ENCODE measurements around the gene NRXN3.

NRXN3 gene

DNA sequence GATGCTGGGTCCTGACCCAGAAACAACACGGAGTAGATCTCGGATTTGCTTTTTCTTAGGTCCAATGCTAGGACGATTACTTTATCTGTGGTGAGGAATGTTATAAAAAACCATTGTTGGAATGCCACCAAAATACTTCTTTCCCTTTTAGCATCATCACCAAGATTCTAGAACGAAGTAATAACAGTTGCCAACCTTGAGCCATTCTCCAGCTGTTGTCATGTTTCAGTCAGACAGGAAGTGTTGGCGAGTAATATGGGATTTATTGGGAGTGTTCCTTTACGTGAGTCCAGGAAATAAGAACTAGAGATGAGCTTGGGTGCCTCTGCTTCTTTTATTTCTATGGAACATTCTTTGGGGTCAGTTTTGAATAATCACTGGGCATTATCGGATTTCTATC is 1148.2 kb downstream of the NRXN3 start:
- no peak for DNase-seq (ENCODE audit: extremely low read depth in 1 of 2, low read depth in 1 of 2)

DNA sequence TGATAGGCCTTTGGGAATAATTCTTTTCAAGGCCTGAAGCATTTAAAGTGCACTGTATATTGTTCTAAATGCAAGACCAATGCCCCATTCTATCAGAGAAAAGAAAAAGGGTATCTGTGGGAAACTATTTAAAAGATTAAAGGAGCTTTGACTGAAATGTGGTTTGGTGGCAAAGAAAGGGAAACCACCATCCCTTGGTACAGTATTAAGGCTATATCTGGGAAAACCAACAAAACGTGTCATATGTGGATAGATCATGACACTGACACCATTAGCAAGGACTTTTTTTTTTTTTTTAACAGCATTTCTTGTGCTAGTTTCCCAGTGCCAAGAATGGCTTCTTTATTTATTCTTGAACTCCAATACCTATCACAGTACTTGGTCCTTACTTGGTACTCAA is 1150.4 kb downstream of the NRXN3 start:
- no peak for DNase-seq (ENCODE audit: extremely low read depth in 1 of 2, low read depth in 1 of 2)

DNA sequence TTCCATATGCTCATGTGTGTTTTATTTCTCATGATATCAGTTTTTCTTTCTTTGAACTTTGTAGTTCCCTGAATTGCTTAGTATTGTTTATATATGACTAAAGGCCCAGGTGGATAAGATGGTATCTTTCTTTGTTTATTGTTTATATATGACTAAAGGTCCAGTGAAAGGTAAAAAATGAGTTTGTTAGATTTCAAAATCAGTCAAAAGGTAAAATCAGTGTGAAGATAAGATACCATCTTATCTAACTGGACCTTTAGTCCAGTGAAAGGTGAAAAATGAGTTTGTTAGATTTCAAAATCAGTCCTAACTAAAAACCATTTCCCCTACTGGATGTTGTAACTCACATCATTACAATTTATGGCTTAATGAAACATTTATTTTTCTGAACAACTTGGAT is 1150.9 kb downstream of the NRXN3 start:
- DNase-seq (ENCODE audit: extremely low read depth in 1 of 2, low read depth in 1 of 2), result no peak

DNA sequence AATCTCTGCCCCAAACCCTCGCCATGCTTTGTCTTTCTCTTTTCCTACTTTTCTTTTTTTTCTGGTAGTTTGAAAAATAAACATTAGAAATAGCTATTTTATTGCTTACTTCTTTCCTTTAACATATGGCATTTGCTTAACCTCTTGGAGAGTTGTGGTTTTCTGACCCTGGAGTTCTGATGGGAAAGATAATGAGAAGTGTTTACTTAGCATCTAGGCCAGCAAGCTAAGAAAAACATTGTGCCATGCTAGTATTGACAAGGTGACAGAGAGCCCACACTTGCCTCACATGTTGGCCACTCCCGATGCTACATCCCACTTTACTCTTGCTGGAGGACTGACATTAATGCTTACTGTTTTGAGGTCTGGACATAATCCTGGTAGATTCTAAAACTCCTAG is 1154.9 kb downstream of the NRXN3 start:
- no peak for DNase-seq (ENCODE audit: extremely low read depth in 1 of 2, low read depth in 1 of 2)

DNA sequence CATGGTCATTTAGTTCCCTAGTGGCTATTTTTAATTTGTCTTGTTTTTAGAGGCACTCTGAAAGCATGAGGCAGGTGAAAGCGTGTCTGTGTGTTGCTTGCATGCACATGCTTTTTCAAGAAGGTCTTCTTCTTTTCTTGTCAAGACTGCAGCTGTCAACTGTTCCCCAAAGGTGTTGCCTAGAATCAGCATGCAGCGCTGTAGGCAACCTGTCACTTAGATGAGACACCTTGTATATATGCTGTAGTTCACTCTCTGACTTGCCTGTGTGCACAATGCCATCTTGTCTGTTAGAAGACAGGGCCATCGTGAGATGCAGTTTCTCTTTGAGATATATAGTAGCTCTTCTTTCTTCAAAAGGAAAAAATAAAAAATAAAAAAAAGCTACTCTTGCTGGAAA is 1155.4 kb downstream of the NRXN3 start:
- DNase-seq (ENCODE audit: extremely low read depth in 1 of 2, low read depth in 1 of 2), result no peak

DNA sequence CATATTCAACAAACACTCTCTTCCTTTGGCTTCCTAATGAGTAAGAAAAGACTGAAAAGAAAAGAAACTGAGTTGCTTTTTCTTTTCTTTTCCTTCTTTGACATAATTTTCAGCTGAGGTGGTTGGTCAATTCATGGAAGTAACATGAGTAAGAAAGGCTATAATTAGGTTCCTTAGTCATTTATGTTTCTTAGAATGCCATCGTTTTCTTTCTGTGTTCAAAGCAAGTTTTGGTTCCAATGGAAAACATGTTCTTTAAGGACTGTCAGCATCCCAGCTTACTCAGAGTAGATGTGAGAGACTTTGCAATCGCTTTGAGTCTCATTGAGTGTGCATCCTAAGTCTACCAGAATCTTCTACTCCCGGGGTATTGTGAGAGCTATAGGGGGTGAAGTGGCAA is 1158.7 kb downstream of the NRXN3 start:
- no peak for DNase-seq (ENCODE audit: extremely low read depth in 1 of 2, low read depth in 1 of 2)

DNA sequence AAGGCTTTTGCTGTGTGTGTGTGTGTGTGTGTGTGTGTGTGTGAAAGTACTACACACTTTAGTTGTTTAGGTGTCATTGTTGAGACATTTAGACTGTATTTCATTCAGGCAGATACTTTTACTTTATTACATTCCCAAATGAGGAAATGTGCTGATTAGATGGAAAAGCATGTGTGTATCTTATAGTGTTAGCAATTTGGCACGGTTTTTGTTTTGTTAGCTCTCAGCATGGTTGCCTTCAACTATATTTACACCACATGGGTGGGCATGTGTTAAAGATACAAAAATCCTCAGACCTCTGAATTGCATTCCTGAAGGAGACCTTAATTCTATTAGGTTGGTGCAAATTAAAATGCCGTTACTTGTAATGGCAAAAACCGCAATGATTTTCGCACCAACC is 1161.7 kb downstream of the NRXN3 start:
- DNase-seq (ENCODE audit: extremely low read depth in 1 of 2, low read depth in 1 of 2), result no peak

DNA sequence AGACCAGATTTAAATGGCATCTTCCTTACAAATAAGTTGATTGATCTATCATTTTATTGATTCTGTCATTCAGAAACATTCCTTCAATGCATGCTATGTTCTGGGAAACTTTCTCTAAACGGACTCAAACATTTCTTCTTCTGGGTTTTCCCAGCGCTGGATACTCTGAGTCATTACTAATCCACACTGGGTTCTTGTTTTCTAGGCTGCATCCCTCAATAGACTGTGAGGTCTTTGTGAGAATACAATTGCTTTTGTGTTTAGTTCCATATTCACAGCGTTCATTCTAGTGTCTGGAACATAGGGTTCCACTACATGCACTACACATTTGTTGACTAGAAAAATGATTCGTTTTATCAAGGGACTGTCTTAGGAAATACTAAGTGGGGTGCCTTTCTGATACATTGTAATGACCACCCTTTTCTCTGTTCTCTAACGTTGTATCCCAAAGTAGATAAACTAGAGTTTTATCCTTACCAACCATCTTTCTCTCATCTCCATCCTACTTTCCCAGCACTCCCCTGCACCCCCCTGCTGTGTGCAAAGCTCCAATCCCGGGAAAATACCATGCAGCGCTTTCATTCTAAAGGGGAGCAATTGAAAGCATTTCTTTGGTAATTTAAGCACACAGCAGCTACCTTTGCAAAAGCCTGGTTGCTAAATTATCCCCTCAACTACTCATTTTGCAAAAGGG is 1162.5 kb downstream of the NRXN3 start:
- no peak for DNase-seq (ENCODE audit: extremely low read depth in 1 of 2, low read depth in 1 of 2)

DNA sequence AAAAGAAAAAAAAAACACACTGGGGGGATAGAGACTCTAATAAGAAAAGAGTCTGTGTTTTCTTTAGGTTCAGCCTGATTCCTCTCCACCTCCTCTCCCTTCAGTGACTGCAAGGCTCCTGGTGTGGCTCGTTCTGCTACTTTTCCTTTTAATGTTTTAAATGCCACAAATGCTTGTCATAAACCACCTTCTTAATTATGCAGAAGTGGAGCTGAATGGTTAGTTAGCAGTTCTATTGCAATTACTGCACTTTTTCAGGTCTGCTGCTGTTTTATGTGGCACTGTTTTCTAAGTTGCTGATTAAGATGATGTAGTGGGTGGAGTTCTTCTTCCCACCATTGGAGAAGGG is 1163.0 kb downstream of the NRXN3 start:
- no peak for DNase-seq (ENCODE audit: extremely low read depth in 1 of 2, low read depth in 1 of 2)

DNA sequence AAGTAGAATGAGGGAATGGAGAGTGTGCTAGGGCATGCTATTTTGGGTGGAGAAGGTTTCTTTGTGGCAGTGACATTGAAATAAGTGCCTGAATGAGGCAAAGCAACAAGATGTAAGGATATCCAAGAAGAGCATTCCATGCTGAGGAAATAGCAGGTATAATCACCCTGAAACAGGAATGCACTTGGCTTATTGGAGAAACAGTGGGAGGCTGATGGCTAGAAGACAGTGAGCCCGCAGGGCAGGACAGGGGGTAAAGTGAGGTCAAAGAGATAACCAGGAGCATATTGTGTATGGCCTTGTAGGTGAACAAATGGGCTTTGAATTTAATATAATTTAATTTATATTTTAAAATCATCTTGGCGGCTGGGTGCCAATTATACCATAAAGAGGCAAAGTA is 1164.1 kb downstream of the NRXN3 start:
- no peak for DNase-seq (ENCODE audit: extremely low read depth in 1 of 2, low read depth in 1 of 2)

DNA sequence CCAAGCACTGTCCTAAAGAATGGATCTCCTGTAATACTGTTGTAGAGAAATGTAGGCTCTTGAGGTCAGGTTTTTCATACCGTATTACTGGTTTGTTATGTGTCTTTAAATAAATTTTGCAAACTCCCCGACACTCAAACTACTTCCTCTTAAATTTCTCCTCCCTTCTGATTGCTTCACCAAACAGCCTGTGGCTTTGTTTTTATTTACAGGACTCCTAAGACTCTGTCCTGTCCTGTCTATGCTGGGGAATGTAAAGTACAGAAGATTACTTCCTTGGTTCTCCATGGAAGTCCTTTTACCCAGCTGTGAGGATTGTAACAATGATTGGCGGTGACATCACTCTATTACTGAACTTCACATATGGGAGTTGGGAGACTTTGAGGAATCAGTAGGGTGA is 1167.6 kb downstream of the NRXN3 start:
- DNase-seq (ENCODE audit: extremely low read depth in 1 of 2, low read depth in 1 of 2), result no peak

DNA sequence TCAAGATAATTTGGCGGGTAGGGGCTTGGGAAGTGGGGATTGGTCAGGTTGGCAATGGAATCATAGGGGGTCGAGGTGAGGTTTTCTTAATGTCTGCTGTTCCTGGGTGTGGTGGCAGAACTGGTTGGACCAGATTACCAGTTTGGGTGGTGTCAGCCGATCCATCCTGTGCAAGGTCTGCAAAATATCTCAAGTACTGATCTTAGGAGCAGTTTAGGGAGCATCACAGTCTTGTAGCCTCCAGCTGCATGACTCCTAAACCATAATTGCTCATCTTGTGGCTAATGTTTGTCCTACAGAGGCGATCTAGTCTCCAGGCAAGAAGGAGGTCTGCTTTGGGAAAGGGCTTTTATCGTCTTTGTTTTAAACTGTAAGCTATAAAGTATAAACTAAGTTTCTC is 1172.8 kb downstream of the NRXN3 start:
- no peak for DNase-seq (ENCODE audit: extremely low read depth in 1 of 2, low read depth in 1 of 2)

DNA sequence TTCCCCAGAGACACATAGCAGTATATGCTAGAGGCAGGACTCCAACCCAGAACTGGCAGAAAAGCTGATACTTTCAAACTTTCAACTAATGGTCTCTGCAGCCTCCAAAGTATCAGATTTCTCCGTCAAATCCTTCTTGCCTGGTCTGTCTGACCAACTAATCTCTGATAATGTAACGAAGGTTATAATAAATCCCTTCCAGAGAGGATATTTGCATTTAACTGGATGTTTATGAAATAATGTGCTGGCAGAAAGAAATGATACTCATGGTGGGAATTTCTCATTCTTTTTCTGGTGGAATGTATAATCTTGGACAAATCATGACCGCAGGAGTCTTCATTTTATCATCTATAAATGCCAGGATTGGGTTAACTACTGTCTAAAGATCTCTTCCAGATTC is 1180.8 kb downstream of the NRXN3 start:
- DNase-seq (ENCODE audit: extremely low read depth in 1 of 2, low read depth in 1 of 2), result no peak

DNA sequence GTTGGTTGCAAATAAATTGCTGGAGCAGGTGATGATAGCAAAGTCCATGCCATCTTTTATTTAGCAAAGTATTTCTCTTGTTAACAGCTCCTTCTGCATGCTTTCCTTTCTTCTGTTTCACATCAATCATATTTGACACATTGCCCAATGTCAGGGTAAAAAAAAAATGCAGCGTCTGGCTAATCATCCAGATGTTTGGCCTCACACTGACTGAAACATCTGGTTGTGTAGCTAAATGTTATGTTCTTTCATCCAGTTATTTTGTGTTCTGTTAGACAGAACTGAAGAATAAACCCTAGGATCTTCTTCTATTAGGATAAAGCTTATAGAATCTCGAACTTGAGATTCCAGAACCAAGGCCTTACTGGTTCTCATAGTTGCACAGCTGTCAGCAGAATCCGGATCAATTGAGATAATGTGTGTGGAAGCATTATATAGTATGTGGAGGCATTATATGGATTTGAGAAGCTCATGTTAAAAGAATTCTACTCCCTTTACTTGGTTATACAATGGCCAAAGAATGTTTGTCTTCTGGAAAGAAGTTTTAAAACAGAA is 1182.0 kb downstream of the NRXN3 start:
- no peak for DNase-seq (ENCODE audit: extremely low read depth in 1 of 2, low read depth in 1 of 2)

DNA sequence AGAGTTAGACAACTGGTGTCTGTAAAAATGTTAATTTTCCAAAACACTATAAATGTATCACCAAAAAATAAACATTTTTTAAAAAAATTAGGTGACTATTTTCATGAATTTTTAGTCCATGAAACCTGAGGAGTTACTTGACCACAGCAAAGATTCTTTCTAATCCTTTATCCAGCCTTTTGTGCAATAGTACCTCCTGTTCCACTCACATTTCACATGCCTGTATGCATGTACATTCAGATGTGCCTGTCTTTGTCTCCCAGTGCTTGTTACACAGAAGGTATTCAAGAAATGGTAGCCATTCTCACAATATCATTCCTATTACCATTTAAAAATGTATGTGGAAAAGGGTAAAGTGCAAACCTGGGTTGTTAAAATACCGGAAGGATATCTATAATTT is 1184.2 kb downstream of the NRXN3 start:
- DNase-seq (ENCODE audit: extremely low read depth in 1 of 2, low read depth in 1 of 2), result no peak

DNA sequence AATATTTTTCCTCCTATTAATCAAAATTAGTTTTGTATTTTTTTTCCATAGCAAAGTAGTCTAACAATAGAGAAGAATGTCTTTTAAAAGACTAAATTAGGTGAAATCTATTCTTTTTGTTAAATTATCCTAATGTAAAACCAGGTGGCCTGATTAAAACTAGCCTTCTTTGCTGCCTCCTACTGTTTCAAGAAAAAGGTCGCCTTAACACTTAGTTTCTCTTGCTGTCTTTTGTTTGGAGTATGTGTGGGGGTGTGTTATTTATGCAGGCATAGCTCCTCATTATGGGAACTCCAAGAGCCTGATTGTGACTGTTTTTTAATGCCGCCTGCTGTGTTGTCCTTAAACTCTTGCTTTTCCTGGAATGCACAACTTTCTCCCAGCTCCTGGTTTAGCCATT is 1185.9 kb downstream of the NRXN3 start:
- DNase-seq (ENCODE audit: extremely low read depth in 1 of 2, low read depth in 1 of 2), result no peak

DNA sequence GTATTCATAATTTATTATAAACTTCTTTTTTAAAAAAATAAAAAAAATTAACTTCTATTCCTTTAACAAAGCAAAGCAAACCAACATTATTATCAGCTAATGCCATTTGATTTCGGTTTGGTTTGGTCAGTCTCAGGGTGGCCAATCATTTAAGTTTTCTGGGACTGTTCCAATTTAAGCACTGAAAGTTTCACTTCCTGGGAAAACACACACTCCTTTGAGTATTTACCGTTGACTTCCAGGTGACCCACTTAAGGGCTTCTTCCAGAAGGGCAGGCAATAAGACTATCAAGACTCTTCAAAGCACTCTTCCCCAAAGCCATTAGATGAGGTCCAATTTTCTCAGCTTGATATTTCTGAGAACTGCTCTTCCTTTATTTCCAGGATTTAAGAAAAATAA is 1187.1 kb downstream of the NRXN3 start:
- DNase-seq (ENCODE audit: extremely low read depth in 1 of 2, low read depth in 1 of 2), result no peak

DNA sequence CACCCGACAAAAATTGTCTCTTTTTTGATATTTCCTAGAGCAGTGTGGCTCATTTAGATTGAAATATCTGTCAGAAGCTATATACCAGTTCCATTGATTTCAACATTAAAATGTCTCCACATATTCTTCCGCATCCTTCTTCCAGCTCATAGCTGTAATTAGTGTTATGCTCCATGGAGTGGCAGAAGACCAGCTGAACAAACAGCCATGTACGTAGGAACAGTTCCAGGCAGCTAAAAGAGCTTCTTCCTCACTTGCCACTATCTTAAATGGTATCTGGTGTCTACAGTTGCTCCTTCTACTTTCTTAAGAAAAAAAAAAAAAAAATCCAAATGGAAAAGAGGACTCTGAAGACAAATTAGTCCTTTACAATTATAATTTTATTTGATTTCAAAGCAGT is 1193.1 kb downstream of the NRXN3 start:
- no peak for DNase-seq (ENCODE audit: extremely low read depth in 1 of 2, low read depth in 1 of 2)

DNA sequence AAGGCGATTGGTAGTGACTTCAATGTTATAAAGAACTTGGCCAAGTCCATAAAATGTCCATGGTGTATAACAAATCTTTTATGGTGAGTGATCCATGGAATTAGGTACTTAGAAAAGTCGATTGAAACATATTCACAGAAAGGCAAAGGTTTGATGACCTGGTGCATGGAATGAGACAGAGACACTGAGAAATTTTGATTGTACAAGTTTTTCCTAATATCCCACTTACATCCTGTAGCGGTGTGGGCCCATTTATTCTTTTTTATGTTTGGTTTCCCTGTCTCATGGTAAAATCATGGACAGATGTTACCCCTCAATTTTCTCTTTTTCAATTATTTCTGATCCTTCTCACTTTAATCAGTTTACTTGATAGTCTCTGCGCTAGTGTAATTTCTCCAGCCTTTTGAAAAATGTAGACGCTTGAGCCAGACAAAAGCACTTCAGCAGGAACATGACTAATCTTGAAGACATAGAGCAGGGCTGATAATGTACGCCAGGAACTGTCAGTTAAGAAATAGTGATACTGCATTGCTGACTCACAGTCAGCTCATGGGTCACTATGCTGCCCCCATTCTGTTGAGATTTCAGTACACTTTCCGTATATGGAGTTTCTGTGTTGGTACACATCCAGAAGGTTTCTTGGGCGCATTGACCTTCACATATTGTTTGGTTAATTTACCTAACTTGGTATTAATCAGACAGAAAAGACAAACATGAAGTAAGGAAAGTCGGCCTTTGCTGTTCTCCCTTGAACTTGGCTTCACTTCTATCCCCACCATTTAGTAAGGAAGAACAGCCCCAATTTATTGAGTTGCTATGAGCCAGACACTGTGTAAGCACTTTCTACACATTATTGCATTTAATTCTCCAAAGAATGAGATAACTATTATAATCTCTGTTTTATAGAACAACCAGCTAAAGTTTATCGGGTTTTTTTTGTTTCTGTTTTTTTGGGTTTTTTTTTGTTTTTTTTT is 1199.5 kb downstream of the NRXN3 start:
- no peak for DNase-seq (ENCODE audit: extremely low read depth in 1 of 2, low read depth in 1 of 2)

DNA sequence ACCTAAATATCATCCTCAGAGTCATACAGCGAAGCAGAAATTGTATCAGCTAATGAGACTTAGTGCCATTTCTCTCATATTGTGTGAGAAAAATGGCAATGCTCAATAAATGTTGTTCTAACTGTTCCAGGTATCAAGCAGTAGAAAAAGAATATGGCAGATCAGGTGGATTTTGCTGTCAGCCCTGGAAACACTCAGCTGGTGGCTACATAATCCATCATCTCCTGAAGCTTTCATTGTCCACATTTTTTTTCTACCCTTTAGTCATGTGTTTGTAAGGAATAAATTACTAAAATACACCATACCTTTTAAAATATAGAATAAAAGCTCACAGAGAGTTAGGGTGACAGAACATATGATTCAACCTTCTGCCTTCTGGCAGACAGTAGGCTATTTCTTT is 1200.8 kb downstream of the NRXN3 start:
- DNase-seq (ENCODE audit: extremely low read depth in 1 of 2, low read depth in 1 of 2), result no peak

DNA sequence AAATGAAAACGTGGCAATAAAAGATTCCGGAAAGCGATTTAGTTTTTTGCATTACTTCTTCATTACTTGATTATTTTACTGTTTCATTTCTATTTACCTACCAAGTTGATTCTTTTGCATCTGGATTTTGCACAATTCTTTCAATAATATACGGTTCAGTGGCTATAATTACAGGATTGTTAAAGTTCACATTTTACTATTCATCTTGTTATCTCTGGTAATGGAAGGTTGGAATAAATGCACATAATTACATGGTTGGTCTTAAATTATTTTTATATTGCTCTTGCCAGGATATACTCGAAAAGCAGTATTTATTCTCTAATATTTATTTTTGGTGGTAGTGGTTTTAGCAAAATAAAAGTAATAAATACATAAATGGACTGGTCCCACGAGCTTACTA is 1203.3 kb downstream of the NRXN3 start:
- DNase-seq (ENCODE audit: extremely low read depth in 1 of 2, low read depth in 1 of 2), result no peak

DNA sequence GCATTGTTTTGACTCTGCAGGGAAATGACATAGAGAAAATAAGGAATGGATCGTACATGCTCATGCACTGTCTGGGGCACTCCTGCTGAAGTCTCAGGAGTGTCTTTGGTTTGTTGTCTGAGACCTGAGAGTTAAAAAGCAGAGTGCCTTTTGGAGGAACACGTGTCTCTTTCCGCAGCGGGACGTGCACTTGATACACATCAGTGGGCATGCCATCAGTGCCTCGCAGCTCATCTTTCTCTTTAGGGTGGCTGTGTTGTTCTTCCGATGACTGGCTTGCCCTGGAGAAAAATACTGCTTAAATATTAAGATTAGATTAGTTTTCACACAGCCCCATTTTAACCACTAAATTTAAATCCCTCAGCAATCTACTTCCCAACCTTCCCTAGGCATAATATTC is 1205.2 kb downstream of the NRXN3 start:
- no peak for DNase-seq (ENCODE audit: extremely low read depth in 1 of 2, low read depth in 1 of 2)
